ENCODE data around the gene HSD17B1. TPM values are rescaled to one million over a fixed set of nuclear protein-coding genes. Genes with fewer than 3 reads are reported as not detected.

Gene HSD17B1
- polyA plus RNA-seq, 3 donors: 0.19 to 0.72 (median 0.27) TPM

DNA sequence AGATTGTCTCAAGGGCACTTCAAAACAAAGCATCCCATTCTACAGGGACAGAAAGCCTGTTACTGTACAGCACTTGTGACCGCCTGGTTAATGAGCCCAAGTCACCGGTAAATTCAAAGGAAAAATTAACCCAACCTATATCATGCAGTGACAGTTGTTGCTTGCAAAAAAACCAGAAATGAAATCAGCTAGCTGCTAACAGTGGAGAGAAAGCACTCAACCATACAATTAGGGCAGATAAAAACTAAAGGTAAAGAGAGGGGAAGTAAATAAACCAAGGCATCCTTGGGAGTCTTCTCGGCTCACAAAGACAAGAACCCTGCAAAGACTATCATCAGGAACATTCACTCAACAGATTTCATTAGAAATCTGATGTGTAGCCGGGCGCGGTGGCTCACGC, 50.6 kb downstream of the HSD17B1 start:
- Mint-ChIP-seq H3K36me3 (peaks cover 26 to 44% of the 10 kb centered on the region in 2 donors), H3K27me3 (ENCODE audit: low read depth in 3 of 3) (no peaks in the 10 kb centered on the region), H3K4me3 (no peak overlapping the region), H3K27ac (no peak overlapping the region), H3K9me3 (peaks cover 0 to 2% (median 0%) of the 10 kb centered on the region in 7 donors), H3K4me1 (peaks cover 21% of the 10 kb centered on the region)
- H3K4me1 ChIP-seq (ENCODE audit: control insufficient read depth in 1 of 2, insufficient read depth in 2 of 2, low read length in 2 of 2): peaks cover 15 to 18% of the 10 kb centered on the region in 2 donors
- H3K4me2 ChIP-seq (replicated peaks; ENCODE audit: extremely low read depth, low read length, poor library complexity, severe bottlenecking): no peak overlapping the region
- 100% methylated on average over 5 of the region's 7 CpGs for WGBS (ENCODE audit: insufficient coverage)
- H2AFZ ChIP-seq (ENCODE audit: insufficient read depth, low read depth, low read length, poor library complexity, severe bottlenecking): no peak overlapping the region
- H4K20me1 ChIP-seq (ENCODE audit: insufficient read depth, low read length): peaks cover 100% of the 10 kb centered on the region
- H3K9me3 ChIP-seq (replicated peaks in 1 of 2; ENCODE audit: control insufficient read depth in 1 of 2, insufficient read depth in 1 of 2, low read length in 2 of 2): no peaks in the 10 kb centered on the region
- DNase-seq: no peak
- no peak overlapping the region for H3K27ac ChIP-seq (ENCODE audit: low read depth in 1 of 2, low read length in 2 of 2)
- no peaks in the 10 kb centered on the region for H3K27me3 ChIP-seq (ENCODE audit: control insufficient read depth in 2 of 2, insufficient read depth in 2 of 2, low read length in 2 of 2)
- peaks cover 95% of the 10 kb centered on the region for H3K79me2 ChIP-seq (ENCODE audit: insufficient read depth, low read length)
- TF ChIP-seq, protein P1, sequence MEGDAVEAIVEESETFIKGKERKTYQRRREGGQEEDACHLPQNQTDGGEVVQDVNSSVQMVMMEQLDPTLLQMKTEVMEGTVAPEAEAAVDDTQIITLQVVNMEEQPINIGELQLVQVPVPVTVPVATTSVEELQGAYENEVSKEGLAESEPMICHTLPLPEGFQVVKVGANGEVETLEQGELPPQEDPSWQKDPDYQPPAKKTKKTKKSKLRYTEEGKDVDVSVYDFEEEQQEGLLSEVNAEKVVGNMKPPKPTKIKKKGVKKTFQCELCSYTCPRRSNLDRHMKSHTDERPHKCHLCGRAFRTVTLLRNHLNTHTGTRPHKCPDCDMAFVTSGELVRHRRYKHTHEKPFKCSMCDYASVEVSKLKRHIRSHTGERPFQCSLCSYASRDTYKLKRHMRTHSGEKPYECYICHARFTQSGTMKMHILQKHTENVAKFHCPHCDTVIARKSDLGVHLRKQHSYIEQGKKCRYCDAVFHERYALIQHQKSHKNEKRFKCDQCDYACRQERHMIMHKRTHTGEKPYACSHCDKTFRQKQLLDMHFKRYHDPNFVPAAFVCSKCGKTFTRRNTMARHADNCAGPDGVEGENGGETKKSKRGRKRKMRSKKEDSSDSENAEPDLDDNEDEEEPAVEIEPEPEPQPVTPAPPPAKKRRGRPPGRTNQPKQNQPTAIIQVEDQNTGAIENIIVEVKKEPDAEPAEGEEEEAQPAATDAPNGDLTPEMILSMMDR (IDR thresholded peaks at IDR 0.05): no peak
- intact Hi-C loops (cut with micrococcal nuclease): no loop called here
- no peak overlapping the region for H3K4me3 ChIP-seq (replicated peaks in 1 of 3; ENCODE audit: low read depth in 2 of 3, low read length in 3 of 3)
- H3K9ac ChIP-seq (ENCODE audit: insufficient read depth, low read length, poor library complexity, severe bottlenecking): no peak overlapping the region
- peaks cover 13 to 26% of the 10 kb centered on the region in 2 donors for H3K36me3 ChIP-seq (replicated peaks in 1 of 2; ENCODE audit: control insufficient read depth in 1 of 2, insufficient read depth in 2 of 2, low read length in 2 of 2)

Other genes starting within 250 kb of the HSD17B1 start
- gene STAT3, start 164.5 kb upstream of the HSD17B1 start, polyA plus RNA-seq: 100 to 1,000 TPM in 2 of 3 donors, 10 to 100 TPM in 1; 73.0 to 155 (median 110) TPM
- gene CAVIN1, start 129.7 kb upstream of the HSD17B1 start, polyA plus RNA-seq: under 1 TPM in 1 of 3 donors, not detected in 2; 0.01 TPM
- 100 to 1,000 TPM in 1 of 3 donors, 10 to 100 TPM in 2; 36.1 to 126 (median 55.1) TPM for gene ATP6V0A1, start 94.0 kb upstream of the HSD17B1 start, polyA plus RNA-seq
- gene NAGLU, start 16.7 kb upstream of the HSD17B1 start, polyA plus RNA-seq: 10 to 100 TPM; 10.4 to 32.9 (median 24.9) TPM
- gene COASY, start 9.2 kb downstream of the HSD17B1 start, polyA plus RNA-seq: 10 to 100 TPM; 52.6 to 63.8 (median 57.9) TPM
- 100 to 1,000 TPM in 1 of 3 donors, 10 to 100 TPM in 2; 61.4 to 106 (median 63.5) TPM for gene MLX, start 14.2 kb downstream of the HSD17B1 start, polyA plus RNA-seq
- 1 to 10 TPM in 1 of 3 donors, not detected in 2; 1.2 TPM for gene PSMC3IP, start 24.8 kb downstream of the HSD17B1 start, polyA plus RNA-seq
- gene RETREG3, start 56.5 kb downstream of the HSD17B1 start, polyA plus RNA-seq: 10 to 100 TPM; 34.0 to 69.9 (median 69.9) TPM
- 10 to 100 TPM in 2 of 3 donors, 1 to 10 TPM in 1; 7.5 to 17.4 (median 10.2) TPM for gene TUBG1, start 56.8 kb downstream of the HSD17B1 start, polyA plus RNA-seq
- gene TUBG2, start 106.4 kb downstream of the HSD17B1 start, polyA plus RNA-seq: 1 to 10 TPM in 1 of 3 donors, under 1 TPM in 2; 0.31 to 7.3 (median 0.47) TPM
- gene PLEKHH3, start 124.1 kb downstream of the HSD17B1 start, polyA plus RNA-seq: under 1 TPM; 0.38 to 0.43 (median 0.41) TPM
- under 1 TPM in 2 of 3 donors, not detected in 1; 0.13 to 0.37 TPM for gene CCR10, start 128.9 kb downstream of the HSD17B1 start, polyA plus RNA-seq
- gene CNTNAP1, start 129.6 kb downstream of the HSD17B1 start, polyA plus RNA-seq: under 1 TPM in 2 of 3 donors, not detected in 1; 0.23 to 0.24 TPM
- 100 to 1,000 TPM in 1 of 3 donors, 10 to 100 TPM in 2; 12.3 to 169 (median 17.8) TPM for gene EZH1, start 192.1 kb downstream of the HSD17B1 start, polyA plus RNA-seq
- not detected for gene RAMP2, start 208.3 kb downstream of the HSD17B1 start, polyA plus RNA-seq
- gene VPS25, start 220.5 kb downstream of the HSD17B1 start, polyA plus RNA-seq: 100 to 1,000 TPM in 2 of 3 donors, 10 to 100 TPM in 1; 71.3 to 125 (median 104) TPM
- not detected for gene WNK4, start 227.7 kb downstream of the HSD17B1 start, polyA plus RNA-seq
- 100 to 1,000 TPM in 2 of 3 donors, 10 to 100 TPM in 1; 21.5 to 171 (median 156) TPM for gene COA3, start 245.8 kb downstream of the HSD17B1 start, polyA plus RNA-seq
- not detected for gene CNTD1, start 245.9 kb downstream of the HSD17B1 start, polyA plus RNA-seq

Data from CD14-positive monocyte (primary cell).